ENCODE data around the gene RTL1.

RTL1 gene

DNA sequence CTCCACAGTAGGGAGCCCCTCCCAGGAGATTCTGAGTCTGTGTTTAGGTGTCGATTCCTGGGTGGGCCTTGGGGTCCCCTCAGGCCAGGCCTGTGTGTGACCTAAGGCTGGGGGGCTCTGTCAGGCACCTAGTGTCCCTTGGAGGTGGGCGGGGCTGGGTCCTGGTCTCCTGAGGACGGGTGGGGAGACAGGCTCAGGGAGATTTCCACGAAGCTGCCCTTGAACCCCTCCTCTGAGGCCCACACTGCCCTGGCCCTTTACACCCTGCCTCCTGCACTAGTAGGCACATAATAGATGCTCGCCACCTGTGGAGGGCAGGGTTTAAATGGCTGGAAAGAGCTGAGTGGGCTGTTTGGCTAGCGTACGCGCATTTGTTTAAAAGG is 44.7 kb downstream of the RTL1 start:
- no peaks in the 10 kb centered on the region for H3K9me3 ChIP-seq (ENCODE audit: control insufficient read depth, insufficient read depth, low read length)
- no peaks in the 10 kb centered on the region for H3K27me3 ChIP-seq (ENCODE audit: control insufficient read depth, insufficient read depth, low read length)
- no peaks in the 10 kb centered on the region for H3K4me1 ChIP-seq (ENCODE audit: control insufficient read depth, insufficient read depth, low read length)
- no peak overlapping the region for H3K4me3 ChIP-seq (ENCODE audit: low read depth, low read length)
- H3K9ac ChIP-seq (ENCODE audit: low read depth, low read length) = no peak overlapping the region
- H3K36me3 ChIP-seq (ENCODE audit: control insufficient read depth, insufficient read depth, low read length) = no peaks in the 10 kb centered on the region

GRCh38 chr14:100857923-100858837 is 45.3 kb downstream of the RTL1 start:
- no peaks in the 10 kb centered on the region for H3K27me3 ChIP-seq (ENCODE audit: control insufficient read depth, insufficient read depth, low read length)
- H3K9ac ChIP-seq (ENCODE audit: low read depth, low read length) = no peak overlapping the region
- H3K4me1 ChIP-seq (ENCODE audit: control insufficient read depth, insufficient read depth, low read length) = no peaks in the 10 kb centered on the region
- no peak overlapping the region for H3K4me3 ChIP-seq (ENCODE audit: low read depth, low read length)
- H3K9me3 ChIP-seq (ENCODE audit: control insufficient read depth, insufficient read depth, low read length) = no peaks in the 10 kb centered on the region
- H3K36me3 ChIP-seq (ENCODE audit: control insufficient read depth, insufficient read depth, low read length) = no peaks in the 10 kb centered on the region

- H3K4me1 ChIP-seq (ENCODE audit: control insufficient read depth, insufficient read depth, low read length) = no peaks in the 10 kb centered on the region
- no peaks in the 10 kb centered on the region for H3K27me3 ChIP-seq (ENCODE audit: control insufficient read depth, insufficient read depth, low read length)
- no peaks in the 10 kb centered on the region for H3K36me3 ChIP-seq (ENCODE audit: control insufficient read depth, insufficient read depth, low read length)
- no peak overlapping the region for H3K4me3 ChIP-seq (ENCODE audit: low read depth, low read length)
- no peak overlapping the region for H3K9ac ChIP-seq (ENCODE audit: low read depth, low read length)
- no peaks in the 10 kb centered on the region for H3K9me3 ChIP-seq (ENCODE audit: control insufficient read depth, insufficient read depth, low read length)
Observed at GRCh38 chr14:100857233-100857922, 46.1 kb downstream of the RTL1 start.

GRCh38 chr14:100856056-100856950 is 47.2 kb downstream of the RTL1 start:
- no peak overlapping the region for H3K4me3 ChIP-seq (ENCODE audit: low read depth, low read length)
- no peaks in the 10 kb centered on the region for H3K9me3 ChIP-seq (ENCODE audit: control insufficient read depth, insufficient read depth, low read length)
- H3K4me1 ChIP-seq (ENCODE audit: control insufficient read depth, insufficient read depth, low read length) = no peaks in the 10 kb centered on the region
- H3K36me3 ChIP-seq (ENCODE audit: control insufficient read depth, insufficient read depth, low read length) = no peaks in the 10 kb centered on the region
- H3K9ac ChIP-seq (ENCODE audit: low read depth, low read length) = no peak overlapping the region
- H3K27me3 ChIP-seq (ENCODE audit: control insufficient read depth, insufficient read depth, low read length) = no peaks in the 10 kb centered on the region

DNA sequence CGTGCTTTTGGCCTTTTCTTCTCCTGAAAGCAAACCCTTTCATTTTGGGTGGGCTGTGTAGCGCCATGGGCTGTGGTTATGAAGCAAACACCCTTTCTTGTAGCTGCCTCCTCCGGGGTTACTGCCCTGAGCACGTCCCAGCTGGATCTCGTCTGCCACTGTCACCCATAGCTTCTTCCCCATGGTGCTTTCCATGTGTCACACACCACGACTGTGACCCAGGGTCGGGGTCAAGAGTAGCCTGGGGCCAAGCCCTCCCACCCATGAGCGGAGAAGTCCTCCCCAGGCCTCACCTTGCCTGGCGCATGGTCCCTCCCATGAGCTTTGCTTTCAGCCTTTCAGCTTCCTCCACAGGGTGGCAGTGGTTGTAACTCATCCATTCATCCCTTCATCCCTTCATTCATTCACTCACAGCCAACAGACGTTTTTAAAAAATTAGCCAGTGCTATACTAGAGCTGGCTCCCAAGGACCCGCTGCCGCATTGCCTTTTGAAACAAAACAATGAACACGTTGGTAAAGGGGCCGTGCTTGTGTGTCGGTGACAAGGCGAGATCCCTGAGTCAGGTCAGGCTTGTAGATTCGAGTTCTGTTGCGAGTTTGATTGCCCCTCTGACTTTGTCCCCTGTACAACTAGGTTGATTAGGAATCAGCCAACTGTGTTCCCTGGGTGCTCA is 48.1 kb downstream of the RTL1 start:
- H3K36me3 ChIP-seq (ENCODE audit: control insufficient read depth, insufficient read depth, low read length) = no peaks in the 10 kb centered on the region
- H3K4me3 ChIP-seq (ENCODE audit: low read depth, low read length) = no peak overlapping the region
- H3K9me3 ChIP-seq (ENCODE audit: control insufficient read depth, insufficient read depth, low read length) = no peaks in the 10 kb centered on the region
- no peaks in the 10 kb centered on the region for H3K4me1 ChIP-seq (ENCODE audit: control insufficient read depth, insufficient read depth, low read length)
- H3K27me3 ChIP-seq (ENCODE audit: control insufficient read depth, insufficient read depth, low read length) = no peaks in the 10 kb centered on the region
- no peak overlapping the region for H3K9ac ChIP-seq (ENCODE audit: low read depth, low read length)

DNA sequence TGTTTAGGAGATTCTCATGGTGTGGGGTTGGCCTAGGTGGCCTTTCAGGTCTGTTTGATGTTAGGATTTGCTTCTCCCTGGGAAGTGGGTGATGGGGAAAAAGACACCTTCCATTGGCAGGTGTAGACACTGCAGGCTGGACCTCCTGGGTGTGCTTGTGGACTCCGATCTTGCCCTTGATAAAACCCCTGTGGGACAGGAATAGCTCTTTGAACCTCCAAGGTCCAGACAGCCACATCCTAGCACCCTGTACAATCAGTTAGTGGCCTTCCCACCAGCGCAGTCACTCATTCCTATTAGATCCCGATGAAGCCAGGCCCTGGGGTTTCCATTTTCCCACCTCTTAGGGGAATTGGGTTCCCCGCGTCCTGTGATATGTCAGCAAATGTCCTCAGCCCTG is 49.1 kb downstream of the RTL1 start:
- Histone ChIP-seq H3K9me3 (ENCODE audit: control insufficient read depth, insufficient read depth, low read length) (no peaks in the 10 kb centered on the region), H3K27me3 (ENCODE audit: control insufficient read depth, insufficient read depth, low read length) (no peaks in the 10 kb centered on the region), H3K4me1 (ENCODE audit: control insufficient read depth, insufficient read depth, low read length) (no peaks in the 10 kb centered on the region), H3K9ac (ENCODE audit: low read depth, low read length) (no peak overlapping the region), H3K4me3 (ENCODE audit: low read depth, low read length) (no peak overlapping the region), H3K36me3 (ENCODE audit: control insufficient read depth, insufficient read depth, low read length) (no peaks in the 10 kb centered on the region)

- no peak overlapping the region for H3K4me3 ChIP-seq (ENCODE audit: low read depth, low read length)
- no peaks in the 10 kb centered on the region for H3K36me3 ChIP-seq (ENCODE audit: control insufficient read depth, insufficient read depth, low read length)
- no peaks in the 10 kb centered on the region for H3K4me1 ChIP-seq (ENCODE audit: control insufficient read depth, insufficient read depth, low read length)
- no peaks in the 10 kb centered on the region for H3K27me3 ChIP-seq (ENCODE audit: control insufficient read depth, insufficient read depth, low read length)
- no peaks in the 10 kb centered on the region for H3K9me3 ChIP-seq (ENCODE audit: control insufficient read depth, insufficient read depth, low read length)
- no peak overlapping the region for H3K9ac ChIP-seq (ENCODE audit: low read depth, low read length)
Observed at GRCh38 chr14:100851946-100852620, 51.4 kb downstream of the RTL1 start.

DNA sequence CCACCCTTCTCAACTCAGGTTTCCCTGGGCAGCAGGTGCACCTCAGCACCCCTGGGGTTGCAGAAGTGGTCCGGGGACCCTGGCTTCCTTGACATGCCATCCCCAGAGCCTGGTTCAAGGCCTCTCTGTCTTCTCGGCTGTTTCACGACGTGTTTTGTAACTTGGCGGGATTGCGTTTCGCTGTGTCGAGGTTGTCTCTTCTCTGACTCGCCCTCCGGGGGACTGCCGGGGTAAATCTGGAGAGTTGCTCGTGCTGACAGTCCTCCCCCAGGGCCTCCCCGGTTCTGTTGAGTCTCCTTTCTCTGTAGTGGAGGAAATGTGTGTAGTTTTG is 52.0 kb downstream of the RTL1 start:
- Histone ChIP-seq H3K4me3 (ENCODE audit: low read depth, low read length) (no peak overlapping the region), H3K36me3 (ENCODE audit: control insufficient read depth, insufficient read depth, low read length) (no peaks in the 10 kb centered on the region), H3K9me3 (ENCODE audit: control insufficient read depth, insufficient read depth, low read length) (no peaks in the 10 kb centered on the region), H3K27me3 (ENCODE audit: control insufficient read depth, insufficient read depth, low read length) (no peaks in the 10 kb centered on the region), H3K9ac (ENCODE audit: low read depth, low read length) (no peak overlapping the region), H3K4me1 (ENCODE audit: control insufficient read depth, insufficient read depth, low read length) (no peaks in the 10 kb centered on the region)

- Histone ChIP-seq H3K27me3 (ENCODE audit: control insufficient read depth, insufficient read depth, low read length) (no peaks in the 10 kb centered on the region), H3K36me3 (ENCODE audit: control insufficient read depth, insufficient read depth, low read length) (no peaks in the 10 kb centered on the region), H3K9me3 (ENCODE audit: control insufficient read depth, insufficient read depth, low read length) (no peaks in the 10 kb centered on the region), H3K4me1 (ENCODE audit: control insufficient read depth, insufficient read depth, low read length) (no peaks in the 10 kb centered on the region), H3K9ac (ENCODE audit: low read depth, low read length) (no peak overlapping the region), H3K4me3 (ENCODE audit: low read depth, low read length) (no peak overlapping the region)
Observed at GRCh38 chr14:100850841-100851585, 52.5 kb downstream of the RTL1 start.

GRCh38 chr14:100849115-100849781 is 54.3 kb downstream of the RTL1 start:
- no peak overlapping the region for H3K9ac ChIP-seq (ENCODE audit: low read depth, low read length)
- H3K4me3 ChIP-seq (ENCODE audit: low read depth, low read length) = no peak overlapping the region
- no peaks in the 10 kb centered on the region for H3K27me3 ChIP-seq (ENCODE audit: control insufficient read depth, insufficient read depth, low read length)
- no peaks in the 10 kb centered on the region for H3K4me1 ChIP-seq (ENCODE audit: control insufficient read depth, insufficient read depth, low read length)
- H3K36me3 ChIP-seq (ENCODE audit: control insufficient read depth, insufficient read depth, low read length) = no peaks in the 10 kb centered on the region
- no peaks in the 10 kb centered on the region for H3K9me3 ChIP-seq (ENCODE audit: control insufficient read depth, insufficient read depth, low read length)
